GM19240 (cell line): ENCODE results near the gene NEMP2.
"Not testable (repeated sequence)": the region's sequence is repeated elsewhere in the genome, so short reads cannot be mapped to it uniquely, and the experiment has no call there.

ENCODE experiments used
- DNase-seq: peaks from one replicate; pipeline ENCODE4 v3.0.0; 2011; ENCODE audit warnings: low spot score; ENCODE audit not compliant: insufficient read length

NEMP2 gene

GRCh38 chr2:190527214-190527613 is 7.3 kb downstream of the NEMP2 start:
- DNase-seq, result no peak

GRCh38 chr2:190526105-190526750 is 8.3 kb downstream of the NEMP2 start:
- DNase-seq, result no peak

DNA sequence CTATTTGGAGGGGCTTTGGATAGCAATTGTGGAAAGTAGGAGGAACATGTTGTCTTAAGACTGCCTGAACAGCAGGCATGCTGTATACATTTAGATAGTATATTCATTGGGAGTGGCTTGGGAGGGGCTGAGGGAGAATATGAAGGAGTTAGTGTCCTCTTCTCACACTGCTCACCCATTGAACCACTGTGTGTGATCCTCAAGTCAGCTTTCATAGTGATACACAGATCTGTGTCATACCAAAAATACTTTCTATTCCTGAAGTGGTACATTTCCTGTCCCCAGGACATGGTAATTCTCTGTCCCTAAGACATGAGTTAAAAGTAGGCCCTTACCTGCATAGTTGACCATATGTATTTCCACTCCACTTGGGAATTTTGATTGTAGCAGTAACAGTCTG is 9.6 kb downstream of the NEMP2 start:
- no peak for DNase-seq

GRCh38 chr2:190519975-190520767 is 14.4 kb downstream of the NEMP2 start:
- no peak for DNase-seq

- no peak for DNase-seq
These were observed 17.1 kb downstream of the NEMP2 start for GRCh38 chr2:190517468-190517867.

DNA sequence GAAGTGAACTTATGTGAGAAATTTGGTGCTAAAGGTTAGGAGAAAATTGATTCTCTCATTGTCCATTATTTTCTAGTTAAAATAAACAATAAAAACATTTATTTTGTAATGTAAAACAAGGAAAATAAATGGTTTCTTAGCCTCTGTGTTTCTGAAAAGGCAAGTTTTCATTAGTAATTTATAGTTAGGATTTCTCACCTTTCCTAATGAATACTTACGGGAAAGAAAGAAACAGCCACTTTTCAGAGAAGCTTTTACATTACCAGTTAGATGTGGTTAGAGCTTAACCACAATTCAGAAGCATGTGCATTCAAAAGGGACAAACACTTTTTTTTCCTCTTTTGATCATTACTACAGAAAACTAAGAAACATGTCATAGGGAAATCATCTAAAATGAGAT is 18.8 kb downstream of the NEMP2 start:
- DNase-seq, result no peak

- no peak for DNase-seq
These were observed 19.8 kb downstream of the NEMP2 start for GRCh38 chr2:190514676-190515075.

DNA sequence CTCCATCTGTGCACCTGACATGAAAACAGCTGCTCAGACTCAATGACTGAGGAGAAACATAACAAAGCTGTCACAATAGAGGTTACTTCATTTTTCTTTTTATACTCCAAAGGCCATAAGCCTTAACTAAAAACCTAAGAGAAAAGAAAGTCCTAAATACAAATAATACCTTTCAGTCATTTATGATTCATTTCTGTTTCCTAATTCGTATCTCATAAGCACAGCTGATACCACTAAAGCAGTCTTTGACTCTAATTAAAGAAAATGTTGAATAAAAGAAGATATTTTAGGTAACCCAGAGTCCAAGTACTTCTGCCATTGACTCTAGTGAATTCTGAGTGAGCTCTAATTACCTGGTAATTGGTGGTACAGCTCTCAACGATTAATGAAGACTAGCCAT is 20.6 kb downstream of the NEMP2 start:
- DNase-seq, result no peak

DNA sequence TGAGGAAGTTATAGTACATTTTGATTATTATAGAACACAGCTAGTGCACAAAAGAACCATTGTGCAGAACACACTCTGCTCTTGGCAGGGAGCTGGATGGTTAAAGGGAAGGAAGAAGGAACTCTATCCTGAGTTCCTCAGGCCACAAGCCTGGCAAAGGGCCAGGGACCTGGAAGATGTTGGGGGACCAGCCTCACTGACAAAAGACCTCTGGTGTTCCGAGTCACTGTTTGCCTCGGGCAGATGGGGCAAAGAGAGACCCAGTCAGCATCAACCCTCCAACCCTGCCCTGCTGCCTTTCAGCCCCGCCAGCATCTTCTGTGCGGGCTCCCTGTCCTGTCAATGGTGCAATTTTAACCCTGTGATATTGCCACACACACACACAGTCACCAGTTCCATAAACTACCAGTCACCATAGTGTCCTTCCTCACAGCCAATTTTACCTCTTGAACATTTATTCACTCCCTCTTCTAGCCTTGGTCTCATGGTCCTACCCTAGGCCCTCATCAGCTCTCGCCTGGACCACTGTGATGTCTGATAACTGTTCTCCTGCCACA is 21.9 kb downstream of the NEMP2 start:
- DNase-seq, result no peak

GRCh38 chr2:190511104-190511503 is 23.4 kb downstream of the NEMP2 start:
- DNase-seq, result no peak

GRCh38 chr2:190509895-190510294 is 24.6 kb downstream of the NEMP2 start:
- DNase-seq, result not testable (repeated sequence)

DNA sequence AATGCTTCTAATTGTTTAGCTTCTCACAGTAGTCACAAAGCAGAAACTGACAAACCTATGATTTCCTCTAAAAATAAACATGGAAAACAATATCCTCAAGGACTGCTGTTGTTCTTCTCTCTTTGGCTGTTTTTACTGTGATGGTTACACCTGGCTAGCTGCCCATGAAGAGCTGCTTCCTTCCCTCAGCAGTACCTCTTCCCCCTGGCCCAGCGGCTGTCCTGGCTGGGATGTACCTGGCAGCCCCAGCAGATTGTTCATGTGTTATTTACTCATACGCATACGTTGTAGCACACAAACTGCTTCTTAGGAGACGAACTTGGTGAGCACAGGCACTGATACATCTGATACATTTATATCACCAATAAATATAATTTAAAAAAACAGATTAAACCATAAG is 27.4 kb downstream of the NEMP2 start:
- no peak for DNase-seq

GRCh38 chr2:190506666-190507065 is 27.9 kb downstream of the NEMP2 start:
- DNase-seq, result no peak

GRCh38 chr2:190505696-190506095 is 28.8 kb downstream of the NEMP2 start:
- DNase-seq, result no peak

GRCh38 chr2:190504912-190505311 is 29.6 kb downstream of the NEMP2 start:
- DNase-seq, result no peak

GRCh38 chr2:190503088-190503487 is 31.4 kb downstream of the NEMP2 start:
- DNase-seq, result no peak

- DNase-seq, result no peak
These were observed 32.7 kb downstream of the NEMP2 start for GRCh38 chr2:190501702-190502407.

- no peak for DNase-seq
These were observed 33.3 kb downstream of the NEMP2 start for GRCh38 chr2:190501231-190501630.

- no peak for DNase-seq
These were observed 34.4 kb downstream of the NEMP2 start for GRCh38 chr2:190500054-190500502.

DNA sequence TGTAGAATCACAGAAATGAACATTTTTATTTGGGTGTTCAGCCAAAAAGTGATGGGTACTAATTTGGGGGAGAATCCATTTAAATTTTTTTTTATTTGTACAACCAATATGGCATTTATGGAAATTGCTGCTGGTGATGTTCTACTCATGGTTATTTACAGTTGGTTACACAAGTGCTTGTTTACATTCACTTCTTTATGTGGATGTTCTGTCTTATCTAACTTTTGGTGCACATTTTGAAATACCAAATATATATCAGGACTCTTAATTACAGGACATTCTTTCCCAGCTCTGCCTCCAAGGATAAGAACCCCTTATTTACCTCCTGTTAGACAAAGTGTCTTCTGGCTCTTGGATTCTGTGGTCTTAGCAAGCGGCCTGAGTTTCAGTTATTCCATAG is 35.2 kb downstream of the NEMP2 start:
- no peak for DNase-seq

DNA sequence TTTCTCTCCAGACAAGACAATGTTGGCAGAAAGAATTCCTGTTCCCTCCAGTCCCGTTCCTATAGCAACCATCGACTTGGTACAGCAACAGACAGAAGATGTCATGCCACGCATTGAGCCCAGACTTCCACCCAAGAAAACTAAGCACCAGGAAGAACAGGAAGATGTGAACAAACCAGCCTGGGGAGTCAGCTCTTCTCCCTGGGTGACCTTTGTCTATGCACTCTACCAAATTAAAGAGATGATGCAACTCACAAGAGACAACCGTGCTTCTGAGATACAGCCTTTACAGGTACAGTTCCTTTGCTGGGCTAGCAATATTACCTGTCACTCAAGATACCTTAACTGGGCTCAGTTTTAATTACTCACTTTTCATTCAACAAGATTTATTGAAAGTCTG is 37.1 kb downstream of the NEMP2 start:
- no peak for DNase-seq

- DNase-seq, result not testable (repeated sequence)
These were observed 39.8 kb downstream of the NEMP2 start for GRCh38 chr2:190494600-190495227.
